Uterus (tissue), 4 donors: ENCODE measurements around the gene PITHD1. TPM values are rescaled to one million over a fixed set of nuclear protein-coding genes. Genes with fewer than 3 reads are reported as not detected.
"Not testable (repeated sequence)": the region's sequence is repeated elsewhere in the genome, so short reads cannot be mapped to it uniquely, and the experiment has no call there.

Experiments used
- DNase-seq, 2 donors: peaks; one replicate each; pipeline ENCODE4 v3.0.0-alpha.2; 2019 to 2020
- H3K27ac ChIP-seq, 2 donors: fragments of 200-600 bp; sonication (generic); 1 replicate in 1 of 2; 2 replicates in 1 of 2; pipeline ENCODE4 v1.5.1; 2016 to 2018
- H3K27me3 ChIP-seq, 2 donors: fragments of 200-600 bp; sonication (generic); one replicate each; pipeline ENCODE4 v1.5.1; 2018 to 2019; ENCODE audit warnings: control low read depth in 1 of 2
- H3K36me3 ChIP-seq, 2 donors: fragments of 200-600 bp; sonication (generic); one replicate each; pipeline ENCODE4 v1.5.1; 2019; ENCODE audit warnings: control low read depth in 1 of 2
- H3K4me1 ChIP-seq, 2 donors: fragments of 200-600 bp; sonication (generic); one replicate each; pipeline ENCODE4 v1.5.1; 2018 to 2019; ENCODE audit warnings: control low read depth in 1 of 2
- H3K4me3 ChIP-seq, 2 donors: fragments of 200-600 bp; sonication (generic); 1 replicate in 1 of 2; 2 replicates in 1 of 2; pipeline ENCODE4 v1.5.1; 2018 to 2019; ENCODE audit warnings: mild to moderate bottlenecking in 1 of 2
- H3K9me3 ChIP-seq, 2 donors: fragments of 200-600 bp; sonication (generic); one replicate each; pipeline ENCODE4 v1.5.1; 2019; ENCODE audit warnings: control low read depth in 1 of 2
- POLR2A ChIP-seq, 2 donors: fragments of 450-650 bp; IDR thresholded peaks; one replicate each; pipeline ENCODE4 v1.6.1; 2016; ENCODE audit warnings: antibody characterized with exemption in 2 of 2, mild to moderate bottlenecking in 1 of 2, moderate library complexity in 1 of 2
- intact Hi-C: fragments of 100-400 bp; cut with DNase I; formaldehyde crosslinking; loops from one replicate; pipeline ENCODE4 v1.15.1; 2023; ENCODE audit warnings: low total_unique reads
- total RNA-seq, 4 donors: library from RNA; depleted of rRNA in 3 of 4; stranded (reverse); fragments of >200 nt in 3 of 4; gene quantifications; one replicate each; pipeline versions ENCODE4 v1.1.0 to v1.2.4, GENCODE V29; 2014 to 2023
- TF ChIP-seq, protein P1 (sequence below), 4 experiments: fragments of 200-600 bp in 2 of 4; fragments of 450-650 bp in 2 of 4; sonication (generic) in 2 of 4; IDR thresholded peaks; one replicate each; pipeline ENCODE4 v1.5.1; 2016 to 2019; ENCODE audit warnings: antibody characterized with exemption in 4 of 4, mild to moderate bottlenecking in 2 of 4, moderate library complexity in 1 of 4
- donor health status: DM: yes; HTN: yes; CAD: no.

Gene PITHD1, protein sequence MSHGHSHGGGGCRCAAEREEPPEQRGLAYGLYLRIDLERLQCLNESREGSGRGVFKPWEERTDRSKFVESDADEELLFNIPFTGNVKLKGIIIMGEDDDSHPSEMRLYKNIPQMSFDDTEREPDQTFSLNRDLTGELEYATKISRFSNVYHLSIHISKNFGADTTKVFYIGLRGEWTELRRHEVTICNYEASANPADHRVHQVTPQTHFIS
- total RNA-seq: 10 to 100 TPM; 27.4 to 59.0 (median 49.9) TPM

DNA sequence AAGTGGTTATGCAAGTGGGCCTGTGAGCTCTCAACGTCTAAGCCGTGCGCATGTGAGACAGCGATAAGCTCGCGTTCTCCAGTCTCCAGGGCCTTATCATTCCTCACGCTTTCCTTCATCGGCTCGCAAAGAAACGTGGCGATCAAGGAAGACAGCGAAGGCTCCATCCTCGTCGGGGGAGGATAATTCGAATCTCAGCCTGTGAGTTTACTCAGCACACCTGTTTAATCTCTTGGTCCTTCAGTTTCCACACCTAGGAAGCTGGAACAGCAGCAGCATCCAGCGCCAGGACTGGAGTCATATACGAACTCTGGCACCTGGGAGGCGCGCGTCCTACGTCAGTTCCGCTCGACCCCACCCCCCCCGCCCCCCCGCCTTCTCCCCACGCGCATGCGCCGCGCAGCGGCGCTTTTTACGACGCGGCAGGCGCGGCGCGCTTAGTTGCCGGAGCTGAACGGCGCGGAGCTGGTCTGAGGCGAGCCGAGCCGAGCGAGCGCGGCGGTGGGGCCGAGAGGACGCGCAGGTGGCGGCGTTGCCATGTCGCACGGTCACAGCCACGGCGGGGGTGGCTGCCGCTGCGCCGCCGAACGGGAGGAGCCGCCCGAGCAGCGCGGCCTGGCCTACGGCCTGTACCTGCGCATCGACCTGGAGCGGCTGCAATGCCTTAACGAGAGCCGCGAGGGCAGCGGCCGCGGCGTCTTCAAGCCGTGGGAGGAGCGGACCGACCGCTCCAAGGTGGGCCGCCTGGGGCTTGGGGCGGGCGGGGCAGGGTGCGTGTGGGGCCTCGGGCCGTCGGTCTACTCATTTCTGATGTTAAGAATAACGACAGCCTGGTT, at the start of gene PITHD1:
Gene PITHD1 (plus strand): TSS at position 440 of the 836 bp plus-strand sequence. CDS start 98 bp downstream, at position 538.
- peak; percentile 77 to 83 for DNase-seq
- H3K4me1 ChIP-seq: peaks cover 0 to 6% of the 10 kb centered on the region in 2 donors
- no peaks in the 10 kb centered on the region for H3K27me3 ChIP-seq
- H3K4me3 ChIP-seq: peak within 1 kb of the TSS; percentile 44 to 96
- intact Hi-C loops: no loop called here
- no peaks in the 10 kb centered on the region for H3K9me3 ChIP-seq
- H3K27ac ChIP-seq: peak within 1 kb of the TSS; percentile 88 to 93
- H3K36me3 ChIP-seq: no peaks in the 10 kb centered on the region
- TF ChIP-seq, protein P1, sequence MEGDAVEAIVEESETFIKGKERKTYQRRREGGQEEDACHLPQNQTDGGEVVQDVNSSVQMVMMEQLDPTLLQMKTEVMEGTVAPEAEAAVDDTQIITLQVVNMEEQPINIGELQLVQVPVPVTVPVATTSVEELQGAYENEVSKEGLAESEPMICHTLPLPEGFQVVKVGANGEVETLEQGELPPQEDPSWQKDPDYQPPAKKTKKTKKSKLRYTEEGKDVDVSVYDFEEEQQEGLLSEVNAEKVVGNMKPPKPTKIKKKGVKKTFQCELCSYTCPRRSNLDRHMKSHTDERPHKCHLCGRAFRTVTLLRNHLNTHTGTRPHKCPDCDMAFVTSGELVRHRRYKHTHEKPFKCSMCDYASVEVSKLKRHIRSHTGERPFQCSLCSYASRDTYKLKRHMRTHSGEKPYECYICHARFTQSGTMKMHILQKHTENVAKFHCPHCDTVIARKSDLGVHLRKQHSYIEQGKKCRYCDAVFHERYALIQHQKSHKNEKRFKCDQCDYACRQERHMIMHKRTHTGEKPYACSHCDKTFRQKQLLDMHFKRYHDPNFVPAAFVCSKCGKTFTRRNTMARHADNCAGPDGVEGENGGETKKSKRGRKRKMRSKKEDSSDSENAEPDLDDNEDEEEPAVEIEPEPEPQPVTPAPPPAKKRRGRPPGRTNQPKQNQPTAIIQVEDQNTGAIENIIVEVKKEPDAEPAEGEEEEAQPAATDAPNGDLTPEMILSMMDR (IDR thresholded peaks at IDR 0.05): peak in 1 of 4 experiments; percentile 19
- peak; percentile 66 to 92 for TF ChIP-seq POLR2A (IDR thresholded peaks at IDR 0.05)

DNA sequence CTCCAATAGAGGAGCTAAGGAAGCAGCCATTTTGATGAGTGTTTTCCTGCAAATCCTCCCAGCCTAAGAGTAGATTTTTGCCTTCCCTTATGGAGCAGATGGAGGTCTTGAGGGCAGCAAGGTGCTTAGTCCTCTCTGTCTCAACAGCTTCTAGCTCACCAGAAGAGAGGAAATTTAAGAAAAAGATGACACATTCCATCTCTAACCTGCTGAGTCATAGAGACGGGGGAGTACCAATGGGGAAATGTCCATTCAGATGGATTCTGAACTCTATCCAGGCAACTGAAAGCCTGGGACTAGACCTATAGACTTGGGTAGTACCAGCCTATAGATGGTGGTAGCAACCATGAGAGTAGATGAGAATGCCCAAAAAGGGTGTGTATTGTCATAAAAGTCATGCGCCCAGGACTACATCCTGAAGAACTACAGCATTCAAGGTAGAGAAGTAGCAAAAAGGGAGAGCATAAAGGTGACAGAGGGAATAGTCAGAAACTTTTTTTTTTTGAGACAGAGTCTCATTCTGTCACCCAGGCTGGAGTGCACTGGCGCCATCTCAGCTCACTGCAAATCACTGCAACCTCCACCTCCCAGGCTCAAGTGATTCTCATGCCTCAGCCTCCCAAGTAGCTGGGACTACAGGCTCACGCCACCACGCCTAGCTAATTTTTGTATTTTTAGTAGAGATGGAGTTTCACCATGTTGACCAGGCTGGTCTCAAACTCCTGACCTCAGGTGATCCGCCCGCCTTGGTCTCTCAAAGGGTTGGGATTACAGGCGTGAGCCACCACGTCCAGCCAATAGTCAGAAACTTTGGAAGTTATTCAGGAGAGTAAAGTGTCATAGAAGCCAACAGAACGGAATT, 45.6 kb upstream of the PITHD1 start:
- no peaks in the 10 kb centered on the region for H3K27me3 ChIP-seq
- no peak overlapping the region for H3K27ac ChIP-seq
- H3K4me3 ChIP-seq: no peak overlapping the region
- H3K4me1 ChIP-seq: no peaks in the 10 kb centered on the region
- H3K36me3 ChIP-seq: no peaks in the 10 kb centered on the region
- intact Hi-C loops: no loop called here
- no peak for TF ChIP-seq POLR2A (IDR thresholded peaks at IDR 0.05)
- TF ChIP-seq, protein P1 (IDR thresholded peaks at IDR 0.05): no peak
- H3K9me3 ChIP-seq: no peaks in the 10 kb centered on the region
- DNase-seq: no peak

DNA sequence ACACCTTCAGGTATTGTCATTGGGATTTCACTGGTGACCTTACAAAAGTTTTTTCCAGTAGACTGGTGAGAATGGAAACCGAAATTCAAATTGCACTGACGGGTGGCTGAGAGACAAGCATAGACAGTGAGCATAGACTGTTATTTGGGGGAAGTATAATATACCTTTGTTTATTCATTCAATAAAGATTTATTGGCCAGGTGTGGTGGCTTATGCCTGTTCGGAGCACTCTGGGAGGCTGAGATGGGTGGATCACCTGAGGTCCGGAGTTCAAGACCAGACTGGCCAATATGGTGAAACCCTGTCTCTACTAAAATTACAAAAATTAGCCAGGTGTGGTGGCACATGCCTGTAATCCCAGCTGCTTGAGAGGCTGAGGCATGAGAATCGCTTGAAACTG, 44.9 kb upstream of the PITHD1 start:
- H3K27me3 ChIP-seq, H3K9me3 ChIP-seq, H3K4me3 ChIP-seq, H3K36me3 ChIP-seq, intact Hi-C loops, H3K4me1 ChIP-seq, H3K27ac ChIP-seq, DNase-seq: not testable (repeated sequence)

DNA sequence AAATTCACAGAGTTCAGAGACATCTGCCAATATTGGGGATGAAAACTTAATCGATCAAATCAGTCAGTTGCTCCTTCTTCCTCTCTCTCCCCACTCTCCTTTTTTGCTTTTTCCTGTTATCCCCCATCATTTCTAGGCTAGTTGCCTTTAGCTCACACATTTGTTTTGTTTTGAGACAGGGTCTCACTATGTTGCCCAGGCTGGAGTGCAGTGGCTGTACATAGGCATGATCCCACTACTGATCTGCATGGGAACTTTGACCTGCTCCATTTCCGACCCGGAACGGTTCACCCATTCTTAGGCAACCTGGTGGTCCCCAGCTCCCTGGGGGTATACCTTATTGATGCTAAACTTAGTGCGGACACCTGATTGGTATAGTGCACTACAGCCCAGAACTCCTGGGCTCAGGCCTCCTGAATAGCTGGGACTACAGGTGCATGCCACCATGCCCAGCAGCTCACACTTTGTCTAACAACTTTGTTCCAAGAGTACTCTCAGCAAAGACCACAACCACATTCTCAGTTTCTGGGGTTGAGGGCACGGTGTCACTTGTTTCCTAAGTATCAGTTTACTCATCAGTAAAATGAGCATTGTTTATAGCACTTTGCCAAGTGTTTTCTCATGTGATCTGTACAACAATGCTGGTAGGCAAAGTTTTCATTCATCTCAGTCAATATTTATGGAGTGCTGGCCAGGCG, 41.6 kb upstream of the PITHD1 start:
- Histone ChIP-seq H3K36me3 (no peaks in the 10 kb centered on the region), H3K4me3 (no peak overlapping the region), H3K27me3 (no peaks in the 10 kb centered on the region), H3K9me3 (no peaks in the 10 kb centered on the region), H3K27ac (no peak overlapping the region), H3K4me1 (no peaks in the 10 kb centered on the region)
- TF ChIP-seq, protein P1 (IDR thresholded peaks at IDR 0.05): no peak
- TF ChIP-seq POLR2A (IDR thresholded peaks at IDR 0.05): no peak
- intact Hi-C loops: no loop called here
- no peak for DNase-seq

DNA sequence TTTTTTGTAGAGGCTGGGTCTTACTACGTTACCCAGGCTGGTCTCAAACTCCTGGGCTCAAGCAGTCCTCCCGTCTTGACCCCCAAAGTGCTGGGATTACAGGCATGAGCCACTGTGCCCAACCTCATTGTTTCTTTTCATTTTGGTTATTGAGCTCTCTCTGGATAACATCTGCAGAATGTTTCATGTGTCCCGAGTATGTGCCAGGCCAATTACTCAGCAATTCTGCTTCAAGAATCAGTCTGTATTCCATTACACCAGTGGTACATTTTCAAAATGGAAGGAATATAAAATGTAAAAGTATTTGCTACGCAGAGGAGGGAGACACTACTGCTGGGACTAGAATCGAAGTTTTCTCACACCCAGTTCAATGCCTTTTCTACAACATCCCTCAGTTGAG, 36.6 kb upstream of the PITHD1 start:
- no peak overlapping the region for H3K27ac ChIP-seq
- TF ChIP-seq, protein P1 (IDR thresholded peaks at IDR 0.05): no peak
- no peak for TF ChIP-seq POLR2A (IDR thresholded peaks at IDR 0.05)
- no peak for DNase-seq
- H3K27me3 ChIP-seq: no peaks in the 10 kb centered on the region
- H3K36me3 ChIP-seq: no peaks in the 10 kb centered on the region
- intact Hi-C loops: no loop called here
- H3K4me3 ChIP-seq: no peak overlapping the region
- H3K4me1 ChIP-seq: peaks cover 7% of the 10 kb centered on the region in 2 donors
- no peaks in the 10 kb centered on the region for H3K9me3 ChIP-seq
